Measurements from ENCODE around the gene ABCC9. TPM values are rescaled to one million over a fixed set of nuclear protein-coding genes. Genes with fewer than 3 reads are reported as not detected.

The ABCC9 gene
- total RNA-seq, 1 donor from 2014 or later = 32.6 TPM

GRCh38 chr12:21780786-21781185 is 160.4 kb downstream of the ABCC9 start:
- ATAC-seq (no peak), DNase-seq (no peak)
- intact Hi-C loops (cut with DNase I) = no loop called here
- peaks cover 3% of the 10 kb centered on the region for H3K4me1 ChIP-seq
- no peaks in the 10 kb centered on the region for H3K36me3 ChIP-seq
- H3K27ac ChIP-seq = no peak overlapping the region
- no peak overlapping the region for H3K4me3 ChIP-seq
- TF ChIP-seq CTCF (IDR thresholded peaks at IDR 0.05) = no peak
- no peaks in the 10 kb centered on the region for H3K27me3 ChIP-seq
- no peaks in the 10 kb centered on the region for H3K9me3 ChIP-seq

GRCh38 chr12:21776175-21776574 is 165.1 kb downstream of the ABCC9 start:
- H3K36me3 ChIP-seq = no peaks in the 10 kb centered on the region
- peaks cover 4% of the 10 kb centered on the region for H3K27me3 ChIP-seq
- intact Hi-C loops (cut with DNase I) = no loop called here
- peaks cover 3% of the 10 kb centered on the region for H3K4me1 ChIP-seq
- no peak overlapping the region for H3K27ac ChIP-seq
- no peak for TF ChIP-seq CTCF (IDR thresholded peaks at IDR 0.05)
- ATAC-seq = peak; percentile 7
- H3K9me3 ChIP-seq = no peaks in the 10 kb centered on the region
- no peak overlapping the region for H3K4me3 ChIP-seq
- no peak for DNase-seq

- H3K27ac ChIP-seq = peak overlapping the region; percentile 80
- no peaks in the 10 kb centered on the region for H3K9me3 ChIP-seq
- no peak for DNase-seq
- intact Hi-C loops (cut with DNase I) = no loop called here
- H3K4me3 ChIP-seq = peak overlapping the region; percentile 63
- no peaks in the 10 kb centered on the region for H3K36me3 ChIP-seq
- H3K27me3 ChIP-seq = peaks cover 4% of the 10 kb centered on the region
- no peak for ATAC-seq
- H3K4me1 ChIP-seq = peaks cover 3% of the 10 kb centered on the region
- TF ChIP-seq CTCF (IDR thresholded peaks at IDR 0.05) = no peak
Observed at GRCh38 chr12:21775133-21775820, 165.9 kb downstream of the ABCC9 start.

- no peak for TF ChIP-seq CTCF (IDR thresholded peaks at IDR 0.05)
- peak within 1 kb of the TSS; percentile 63 for H3K4me3 ChIP-seq
- no peaks in the 10 kb centered on the region for H3K36me3 ChIP-seq
- no peaks in the 10 kb centered on the region for H3K9me3 ChIP-seq
- H3K4me1 ChIP-seq = peaks cover 3% of the 10 kb centered on the region
- H3K27me3 ChIP-seq = peaks cover 4% of the 10 kb centered on the region
- DNase-seq = peak; percentile 91
- H3K27ac ChIP-seq = peak within 1 kb of the TSS; percentile 80
- intact Hi-C loops (cut with DNase I) = no loop called here
- peak; percentile 92 for ATAC-seq
Observed at GRCh38 chr12:21774358-21775132, 166.7 kb downstream of the ABCC9 start, which contains the start of gene KCNJ8. KCNJ8 (minus strand) TSS chr12:21774706; CDS start chr12:21773616, 1,090 bp downstream.

- Histone ChIP-seq H3K4me1 (peaks cover 3% of the 10 kb centered on the region), H3K27ac (peak overlapping the region; percentile 80), H3K27me3 (peaks cover 4% of the 10 kb centered on the region), H3K9me3 (no peaks in the 10 kb centered on the region), H3K4me3 (peak overlapping the region; percentile 63), H3K36me3 (no peaks in the 10 kb centered on the region)
- DNase-seq = no peak
- intact Hi-C loops (cut with DNase I) = no loop called here
- TF ChIP-seq CTCF (IDR thresholded peaks at IDR 0.05) = no peak
- ATAC-seq = no peak
Observed at GRCh38 chr12:21773806-21774205, 167.4 kb downstream of the ABCC9 start.

Data from upper lobe of right lung (tissue), 1 donor.